AG09309 (cell line): ENCODE data around the gene SYCP1.

Source experiments
- DNase-seq: peaks from one replicate; pipeline ENCODE4 v3.0.0-alpha.2; 2010; ENCODE audit warnings: low read depth
- H3K4me3 ChIP-seq: 2 replicates; pipeline ENCODE4 v1.5.1; 2011; ENCODE audit warnings: mild to moderate bottlenecking, low read depth, low read length, moderate library complexity; ENCODE audit not compliant: control insufficient read depth
- CTCF ChIP-seq: IDR thresholded peaks from 2 replicates; pipeline ENCODE4 v1.5.1; 2011; ENCODE audit warnings: mild to moderate bottlenecking, low read depth, low read length, inconsistent platforms; ENCODE audit not compliant: insufficient read depth, control insufficient read depth; ENCODE audit errors: missing control alignments

SYCP1 gene

DNA sequence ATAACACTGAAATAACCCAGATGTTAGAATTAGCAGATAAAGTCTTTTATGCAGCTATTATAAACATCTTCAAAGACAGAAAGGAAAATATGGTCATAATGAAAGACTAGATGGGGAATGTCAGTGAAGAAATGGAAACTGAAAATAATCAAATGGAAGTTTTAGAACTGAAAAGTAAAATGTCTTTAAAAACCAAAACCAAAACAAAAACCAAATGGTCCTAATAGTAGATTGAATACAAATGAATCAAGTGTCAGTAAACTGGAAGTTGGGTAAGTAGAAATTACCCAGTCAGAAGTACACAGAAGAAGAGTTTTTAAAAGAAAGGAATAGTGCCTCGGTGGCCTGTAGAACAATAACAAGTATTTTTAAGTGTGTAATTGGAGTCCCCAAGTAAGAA is 72.7 kb downstream of the SYCP1 start:
- H3K4me3 ChIP-seq, result no peak overlapping the region
- TF ChIP-seq CTCF, result no peak

DNA sequence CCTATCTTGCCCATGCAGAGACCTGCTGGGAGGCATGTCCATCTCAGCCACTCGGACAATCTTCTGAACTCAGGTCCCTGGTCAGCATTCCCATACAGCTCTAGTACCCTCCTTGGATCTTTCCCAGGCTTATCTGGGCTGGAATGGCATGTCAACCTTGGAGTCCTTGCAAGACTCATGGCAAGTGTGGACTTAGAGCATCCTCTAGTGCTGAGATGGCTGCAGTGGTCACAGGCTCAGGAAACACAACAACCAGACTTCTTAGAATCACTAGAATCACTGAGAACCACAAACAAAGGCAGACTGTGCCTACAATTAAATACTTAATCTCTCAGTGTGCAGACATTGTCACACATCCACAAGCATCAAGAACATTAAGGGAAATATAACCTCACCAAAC is 101.9 kb downstream of the SYCP1 start:
- H3K4me3 ChIP-seq, result no peak overlapping the region
- DNase-seq, result no peak
- peak; percentile 35 for TF ChIP-seq CTCF

More for the DNA sequence above, 72.7 kb downstream of the SYCP1 start:
- DNase-seq, result no peak

DNA sequence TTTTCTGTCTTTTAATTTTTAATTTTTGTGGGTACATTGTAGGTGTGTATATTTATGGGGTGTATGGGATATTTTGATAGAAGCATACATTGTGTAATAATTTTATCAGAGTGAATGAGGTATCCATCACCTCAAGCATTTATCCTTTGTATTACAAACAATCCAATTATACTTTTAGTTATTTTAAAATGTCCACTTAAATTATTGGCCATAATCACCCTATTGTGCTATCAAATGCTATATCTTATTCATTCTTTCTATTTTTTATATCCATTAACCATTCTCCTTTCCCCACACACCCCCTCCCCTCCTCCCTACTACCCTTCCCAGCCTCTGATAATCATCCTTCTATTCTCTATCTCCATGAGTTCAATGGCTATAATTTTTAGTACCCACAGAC is 104.8 kb downstream of the SYCP1 start:
- no peak for TF ChIP-seq CTCF
- H3K4me3 ChIP-seq, result no peak overlapping the region
- DNase-seq, result no peak

GRCh38 chr1:114976891-114977290 is 122.2 kb downstream of the SYCP1 start:
- DNase-seq, result no peak
- TF ChIP-seq CTCF, result no peak
- H3K4me3 ChIP-seq, result no peak overlapping the region

GRCh38 chr1:114979278-114979891 is 124.7 kb downstream of the SYCP1 start:
- H3K4me3 ChIP-seq, result no peak overlapping the region
- peak; percentile 69 for TF ChIP-seq CTCF
- peak; percentile 13 for DNase-seq

- DNase-seq, result no peak
- no peak for TF ChIP-seq CTCF
- H3K4me3 ChIP-seq, result no peak overlapping the region
Observed at GRCh38 chr1:114982251-114982650, 127.6 kb downstream of the SYCP1 start.

GRCh38 chr1:114986286-114986685 is 131.6 kb downstream of the SYCP1 start:
- DNase-seq, result peak; percentile 5
- no peak overlapping the region for H3K4me3 ChIP-seq
- no peak for TF ChIP-seq CTCF
